ENCODE data around the gene TTLL7.
A peak's percentile ranks its signal among the peaks of the same experiment; 100 is the strongest.

Gene TTLL7

GRCh38 chr1:84021822-84022221 is 22.9 kb upstream of the TTLL7 start:
- DNase-seq (ENCODE audit: low read depth) = no peak
- TF ChIP-seq CTCF (IDR thresholded peaks at IDR 0.05; ENCODE audit: control insufficient read depth, extremely low read depth, insufficient read depth) = no peak
- no peak overlapping the region for H3K4me3 ChIP-seq (ENCODE audit: low read depth, low read length)

GRCh38 chr1:84020151-84020550 is 21.2 kb upstream of the TTLL7 start:
- H3K4me3 ChIP-seq (ENCODE audit: low read depth, low read length) = no peak overlapping the region; the same call in 1 of the 2 replicates
- peak; percentile 92 for DNase-seq (ENCODE audit: low read depth)
- TF ChIP-seq CTCF (IDR thresholded peaks at IDR 0.05; ENCODE audit: control insufficient read depth, extremely low read depth, insufficient read depth) = peak; percentile 38

GRCh38 chr1:84019217-84019616 is 20.3 kb upstream of the TTLL7 start:
- no peak for TF ChIP-seq CTCF (IDR thresholded peaks at IDR 0.05; ENCODE audit: control insufficient read depth, extremely low read depth, insufficient read depth)
- DNase-seq (ENCODE audit: low read depth) = no peak

DNA sequence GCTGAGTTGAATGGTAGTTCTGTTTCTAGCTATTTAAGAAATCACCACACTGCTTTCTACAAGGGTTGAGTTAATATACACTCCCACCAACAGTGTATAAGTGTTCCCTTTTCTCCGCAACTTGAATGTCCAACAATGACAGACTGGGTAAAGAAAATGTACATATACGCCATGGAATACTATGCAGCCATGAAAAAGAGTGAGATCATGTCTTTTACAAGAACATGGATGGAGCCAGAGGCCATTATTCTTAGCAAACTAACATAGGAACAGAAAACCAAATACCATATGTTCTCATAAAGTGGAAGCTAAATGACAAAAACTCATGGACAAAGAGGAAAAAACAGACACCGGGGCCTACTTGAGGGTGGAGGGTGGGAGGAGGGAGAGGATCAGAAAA is 14.8 kb upstream of the TTLL7 start:
- no peak for DNase-seq (ENCODE audit: low read depth)
- no peak for TF ChIP-seq CTCF (IDR thresholded peaks at IDR 0.05; ENCODE audit: control insufficient read depth, extremely low read depth, insufficient read depth)
- H3K4me3 ChIP-seq (ENCODE audit: low read depth, low read length) = no peak overlapping the region

More at GRCh38 chr1:84019217-84019616, 20.3 kb upstream of the TTLL7 start:
- no peak overlapping the region for H3K4me3 ChIP-seq (ENCODE audit: low read depth, low read length)

DNA sequence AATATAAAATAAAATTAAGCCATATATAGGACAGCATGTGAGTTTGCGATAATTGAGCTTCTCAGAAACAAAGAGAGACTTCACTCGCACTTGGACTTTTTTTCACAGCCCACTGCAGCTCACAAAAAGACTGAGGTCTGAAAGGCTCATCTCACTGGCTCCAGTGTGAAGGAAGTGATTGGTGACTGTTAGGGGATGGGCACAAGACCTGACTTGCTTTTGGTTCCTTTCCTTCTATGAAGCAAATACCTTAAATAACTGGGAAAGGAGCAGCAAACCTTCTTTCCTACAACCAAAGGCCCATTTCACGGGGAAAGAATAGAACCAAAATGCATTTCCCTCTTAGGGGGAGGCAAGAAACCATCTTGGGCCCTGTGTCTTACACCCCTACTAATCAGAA is 13.1 kb upstream of the TTLL7 start:
- no peak for DNase-seq (ENCODE audit: low read depth)
- H3K4me3 ChIP-seq (ENCODE audit: low read depth, low read length) = no peak overlapping the region
- no peak for TF ChIP-seq CTCF (IDR thresholded peaks at IDR 0.05; ENCODE audit: control insufficient read depth, extremely low read depth, insufficient read depth)

GRCh38 chr1:84010136-84010535 is 11.2 kb upstream of the TTLL7 start:
- no peak for TF ChIP-seq CTCF (IDR thresholded peaks at IDR 0.05; ENCODE audit: control insufficient read depth, extremely low read depth, insufficient read depth)
- H3K4me3 ChIP-seq (ENCODE audit: low read depth, low read length) = no peak overlapping the region
- DNase-seq (ENCODE audit: low read depth) = no peak

- TF ChIP-seq CTCF (IDR thresholded peaks at IDR 0.05; ENCODE audit: control insufficient read depth, extremely low read depth, insufficient read depth) = no peak
- H3K4me3 ChIP-seq (ENCODE audit: low read depth, low read length) = no peak overlapping the region
- DNase-seq (ENCODE audit: low read depth) = no peak
These were observed 9.7 kb upstream of the TTLL7 start for GRCh38 chr1:84008631-84009030.
